ENCODE data around the gene WDFY1.
"Not testable (repeated sequence)": the region's sequence is repeated elsewhere in the genome, so short reads cannot be mapped to it uniquely, and the experiment has no call there.

WDFY1 gene

DNA sequence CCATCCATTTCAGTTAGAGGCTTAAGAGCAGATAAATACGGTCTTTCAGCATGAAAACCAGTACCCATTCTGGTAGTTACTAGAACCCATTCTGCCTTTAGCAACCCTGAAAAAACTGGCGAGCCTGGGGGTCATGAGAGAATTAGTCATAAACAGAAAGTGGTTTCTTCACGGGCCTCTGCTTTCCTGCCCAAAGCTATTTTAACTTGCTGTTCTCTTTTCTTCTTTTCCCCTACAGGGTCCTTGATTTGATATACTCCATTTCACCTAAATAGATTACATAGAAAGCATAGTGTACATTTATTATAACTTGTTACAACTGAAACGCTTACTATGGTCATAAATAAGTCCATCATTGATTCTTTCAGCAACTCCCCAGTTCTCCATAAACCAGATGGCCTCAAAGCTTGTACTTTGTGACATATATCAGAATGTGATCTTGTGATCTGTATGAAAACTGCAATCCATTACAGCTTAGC lies 48.3 kb downstream of the WDFY1 start:
- DNase-seq (ENCODE audit: low spot score): no peak

GRCh38 chr2:223894968-223895367 lies 50.2 kb downstream of the WDFY1 start:
- DNase-seq (ENCODE audit: low spot score): no peak

DNA sequence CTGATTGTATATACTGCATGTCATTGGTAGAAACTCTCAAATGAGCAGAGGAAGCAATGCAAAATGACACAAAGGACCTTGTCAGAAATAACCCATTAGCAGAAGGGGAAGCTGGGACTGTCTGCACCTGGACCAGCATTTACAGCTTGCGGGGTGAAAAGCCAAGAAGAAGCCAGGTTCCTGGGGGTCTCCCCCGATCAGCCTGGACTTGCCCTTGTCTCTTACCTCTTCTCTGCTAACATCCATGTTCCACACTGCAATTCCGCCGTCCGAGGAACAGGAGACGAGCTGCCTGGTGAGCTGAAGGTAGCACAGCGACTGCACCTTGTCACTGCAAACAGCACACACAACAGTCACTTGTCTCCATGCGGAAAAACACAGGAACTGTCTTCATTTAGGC lies 51.1 kb downstream of the WDFY1 start:
- no peak for DNase-seq (ENCODE audit: low spot score)

DNA sequence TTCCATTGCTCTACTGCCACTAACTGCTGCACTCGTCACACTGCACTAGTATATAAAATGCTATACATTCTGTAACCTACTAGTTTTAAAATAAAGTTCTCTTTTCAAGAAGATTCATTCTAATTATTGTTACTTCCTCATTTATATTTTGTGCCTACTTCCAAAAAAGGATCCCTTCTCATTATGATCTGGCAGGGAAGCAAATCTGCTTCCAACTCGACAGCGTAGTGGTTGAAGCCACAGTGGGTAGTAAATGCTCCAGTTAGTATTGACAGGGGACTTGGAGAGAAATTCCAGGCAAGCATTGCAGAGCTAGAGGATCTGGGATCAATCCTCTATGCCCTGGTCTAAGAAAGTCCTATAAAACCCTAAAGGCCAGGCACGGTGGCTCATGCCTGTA lies 54.4 kb downstream of the WDFY1 start:
- DNase-seq (ENCODE audit: low spot score): no peak

- no peak for DNase-seq (ENCODE audit: low spot score)
Observed at GRCh38 chr2:223889229-223889628, 55.9 kb downstream of the WDFY1 start.

GRCh38 chr2:223888251-223888650 lies 56.9 kb downstream of the WDFY1 start:
- no peak for DNase-seq (ENCODE audit: low spot score)

GRCh38 chr2:223887127-223887526 lies 58.0 kb downstream of the WDFY1 start:
- no peak for DNase-seq (ENCODE audit: low spot score)

- DNase-seq (ENCODE audit: low spot score): no peak
Observed at GRCh38 chr2:223886726-223887125, 58.4 kb downstream of the WDFY1 start.

- no peak for DNase-seq (ENCODE audit: low spot score)
Observed at GRCh38 chr2:223884399-223884798, 60.7 kb downstream of the WDFY1 start.

GRCh38 chr2:223882715-223883114 lies 62.4 kb downstream of the WDFY1 start:
- DNase-seq (ENCODE audit: low spot score): no peak

GRCh38 chr2:223880796-223881195 lies 64.3 kb downstream of the WDFY1 start:
- DNase-seq (ENCODE audit: low spot score): no peak

DNA sequence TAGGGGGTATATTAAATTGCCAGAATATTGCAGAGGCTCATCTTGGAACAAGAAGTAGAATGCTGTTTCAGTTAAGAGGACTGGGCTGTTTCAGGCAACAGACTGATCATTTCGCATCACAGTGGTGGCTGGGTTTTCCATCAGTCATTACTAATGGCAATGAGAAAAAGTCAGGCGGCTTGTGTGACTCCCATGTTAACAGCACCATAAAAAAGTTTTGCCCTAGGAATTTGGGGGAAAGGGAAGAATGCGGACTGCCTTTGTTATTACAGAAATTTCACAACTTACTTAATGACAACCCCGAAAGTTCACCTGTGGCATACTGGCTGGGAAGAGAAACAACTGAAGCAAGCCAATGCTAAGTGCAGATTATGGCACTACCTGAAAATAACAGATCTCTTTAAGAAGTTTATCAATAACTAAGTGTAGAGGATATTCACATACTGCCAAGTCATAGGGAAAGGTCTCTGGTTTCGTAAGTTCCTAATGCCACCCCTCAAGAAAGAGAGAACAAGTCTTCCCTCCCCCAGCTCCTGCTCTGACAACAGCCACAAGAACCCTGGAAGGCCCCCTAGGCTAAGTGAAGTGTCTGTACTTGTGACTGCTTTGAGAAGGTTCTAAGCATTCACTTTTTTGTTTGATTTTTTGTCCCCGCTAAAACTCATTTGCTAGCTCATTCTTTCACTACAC lies 67.3 kb downstream of the WDFY1 start:
- no peak for DNase-seq (ENCODE audit: low spot score)

GRCh38 chr2:223873672-223874071 lies 71.5 kb downstream of the WDFY1 start:
- DNase-seq (ENCODE audit: low spot score): no peak

GRCh38 chr2:223872772-223873171 lies 72.4 kb downstream of the WDFY1 start:
- not testable (repeated sequence) for DNase-seq (ENCODE audit: low spot score)

DNA sequence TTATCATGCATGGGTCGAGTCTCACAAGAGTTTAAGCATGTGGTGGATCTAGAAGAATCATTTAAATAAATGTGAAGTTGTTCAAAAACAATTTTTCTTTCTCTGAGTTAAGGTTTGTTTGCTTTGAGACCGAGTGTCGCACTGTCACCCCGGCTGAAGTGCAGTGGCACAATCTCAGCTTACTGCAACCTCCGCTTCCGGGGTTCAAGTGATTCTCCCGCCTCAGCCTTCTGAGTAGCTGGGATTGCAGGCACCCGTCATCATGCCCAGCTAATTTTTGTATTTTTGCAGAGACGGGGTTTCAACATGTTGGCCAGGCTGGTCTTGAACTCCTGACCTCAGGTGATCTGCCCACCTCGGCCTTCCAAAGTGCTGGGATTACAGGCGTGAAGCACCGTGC lies 73.5 kb downstream of the WDFY1 start:
- DNase-seq (ENCODE audit: low spot score): not testable (repeated sequence)

DNA sequence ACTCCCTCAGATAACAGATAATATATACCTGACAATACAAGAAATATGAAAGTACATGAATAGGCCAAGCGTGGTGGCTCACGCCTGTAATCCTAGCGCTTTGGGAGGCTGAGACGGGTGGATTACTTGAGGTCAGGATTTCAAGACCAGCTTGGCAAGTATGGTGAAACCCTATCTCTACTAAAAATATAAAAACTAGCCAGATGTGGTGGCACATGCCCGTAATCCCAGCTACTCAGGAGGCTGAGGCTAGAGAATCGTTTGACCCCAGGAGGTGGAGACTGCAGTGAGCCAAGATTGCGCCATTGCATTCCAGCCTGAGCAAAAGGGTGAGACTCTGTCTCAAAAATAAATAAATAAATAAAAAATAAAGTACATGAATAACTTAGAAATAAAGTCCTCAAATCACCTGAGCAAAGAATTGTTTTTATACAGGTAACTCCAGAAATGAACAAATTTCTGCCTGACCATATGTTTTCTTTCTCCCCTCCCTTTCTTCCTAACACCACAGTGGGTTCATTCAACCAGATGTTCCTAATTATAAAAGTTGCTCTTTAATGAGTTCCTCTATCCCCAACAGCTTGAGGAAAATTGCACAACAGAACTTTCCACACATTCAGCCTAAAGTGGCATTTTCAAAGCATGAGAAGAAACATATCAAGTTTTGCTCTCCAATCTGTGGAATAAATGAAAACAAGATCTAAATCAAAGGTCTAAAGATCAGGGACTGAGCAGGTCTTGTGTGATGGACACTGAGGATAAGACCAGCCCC lies 74.1 kb downstream of the WDFY1 start:
- DNase-seq (ENCODE audit: low spot score): no peak

DNA sequence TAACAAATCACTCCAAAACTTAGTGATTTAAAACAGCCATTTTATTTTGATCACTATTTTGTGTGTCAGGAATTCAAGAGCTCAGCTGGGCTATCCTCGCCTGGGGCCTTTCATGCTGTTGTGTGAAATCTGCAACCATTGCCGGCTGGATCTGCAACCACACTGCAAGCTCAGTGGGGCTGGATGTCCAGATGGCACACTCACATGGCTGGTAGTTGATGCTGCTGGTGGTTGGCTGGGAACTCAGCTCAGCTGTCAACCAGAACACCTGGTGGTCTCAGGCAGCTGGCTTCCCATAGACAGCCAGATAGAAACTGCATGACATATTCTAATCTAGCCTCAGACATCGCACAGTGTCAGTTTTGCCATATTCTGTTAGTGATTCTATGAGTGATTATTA lies 77.1 kb downstream of the WDFY1 start:
- no peak for DNase-seq (ENCODE audit: low spot score)

DNA sequence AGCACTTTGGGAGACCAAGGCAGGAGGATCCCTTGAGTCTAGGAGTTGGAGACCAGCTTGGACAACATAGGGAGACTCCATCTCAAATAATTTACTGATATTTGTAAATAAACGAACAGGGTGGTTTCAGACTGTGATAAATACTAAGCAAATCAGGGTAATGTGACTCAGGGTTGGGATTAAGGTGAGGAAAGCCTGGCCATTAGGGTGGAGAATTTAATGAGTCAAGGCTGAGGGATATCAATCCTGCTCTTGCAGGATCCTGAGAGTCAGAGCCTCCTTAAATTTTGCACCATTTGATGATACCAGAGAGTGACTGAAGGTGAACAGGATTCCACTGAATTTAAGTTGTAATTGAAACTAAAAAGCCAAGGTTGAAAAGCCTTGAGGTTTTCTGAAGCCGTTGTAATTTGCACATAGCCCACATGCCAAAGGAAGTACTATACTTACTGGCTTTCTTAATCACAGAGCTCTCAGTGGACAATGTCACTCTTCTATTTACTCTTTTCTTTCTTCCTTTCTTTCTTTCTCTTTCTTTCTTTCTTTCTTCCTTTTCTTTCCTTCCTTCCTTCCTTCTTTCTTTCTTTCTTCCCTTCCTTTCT lies 79.1 kb downstream of the WDFY1 start:
- no peak for DNase-seq (ENCODE audit: low spot score)

- DNase-seq (ENCODE audit: low spot score): no peak
Observed at GRCh38 chr2:223865124-223865523, 80.0 kb downstream of the WDFY1 start.

- no peak for DNase-seq (ENCODE audit: low spot score)
Observed at GRCh38 chr2:223863491-223863890, 81.6 kb downstream of the WDFY1 start.

GRCh38 chr2:223860809-223861738 lies 84.1 kb downstream of the WDFY1 start:
- DNase-seq (ENCODE audit: low spot score): peak; percentile 49

DNA sequence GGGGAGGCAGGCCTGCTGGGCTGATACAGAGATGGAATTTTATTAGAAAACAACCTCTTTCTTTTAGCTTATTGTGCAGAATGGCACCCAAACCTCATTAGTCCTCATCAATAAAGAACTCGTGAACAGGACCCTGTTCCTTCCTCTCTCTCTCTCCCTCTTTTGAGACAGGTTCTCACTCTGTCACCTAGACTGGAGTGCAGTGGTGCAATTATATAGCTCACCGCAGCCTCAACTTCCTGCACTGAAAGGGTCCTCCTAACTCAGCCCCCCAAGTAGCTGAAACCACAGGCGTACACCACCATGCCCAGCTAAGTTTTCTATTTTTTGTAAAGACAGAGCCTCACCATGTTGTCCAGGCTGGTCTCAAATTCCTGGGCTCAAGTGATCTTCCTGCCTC lies 86.1 kb downstream of the WDFY1 start:
- no peak for DNase-seq (ENCODE audit: low spot score)
